ENCODE measurements around the gene CASP10. TPM values are rescaled to one million over a fixed set of nuclear protein-coding genes. Genes with fewer than 3 reads are reported as not detected.

CASP10 gene
- total RNA-seq, 2 donors from 2014 or later = 44.3 to 56.0 TPM

DNA sequence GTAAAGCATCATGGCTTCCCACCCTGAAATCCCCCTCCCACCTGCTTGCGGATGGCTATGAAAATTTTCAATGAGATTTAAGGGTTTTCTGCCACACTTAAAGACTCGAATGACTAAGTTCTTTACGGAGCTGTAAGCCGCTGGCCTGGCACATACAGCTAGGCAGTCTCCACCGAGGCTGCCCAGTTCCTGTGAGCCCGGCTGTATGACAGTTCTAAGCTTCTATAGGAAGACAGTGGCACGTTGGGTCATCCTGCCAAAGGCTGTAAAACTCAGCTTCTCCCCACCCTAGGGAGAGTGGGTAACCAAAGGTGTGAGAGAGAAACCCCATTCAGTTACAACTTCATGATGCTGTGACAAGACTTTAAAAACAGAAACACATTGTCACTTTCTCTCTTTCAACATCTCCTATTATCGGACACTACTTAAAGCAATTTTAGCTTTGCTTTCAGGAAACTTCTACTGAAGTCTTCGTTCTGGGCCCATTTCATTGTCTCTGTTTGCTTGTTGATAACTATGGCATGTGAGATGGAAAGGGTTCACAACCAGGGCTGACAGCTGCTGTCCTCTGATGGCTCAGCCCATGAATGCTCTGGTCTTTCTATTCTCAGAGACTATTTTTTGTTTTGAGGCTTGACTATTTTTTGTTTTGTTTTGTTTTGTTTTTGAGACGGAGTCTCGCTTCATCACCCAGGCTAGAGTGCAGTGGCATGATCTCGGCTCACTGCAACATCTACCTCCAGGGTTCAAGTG lies 84.5 kb downstream of the CASP10 start:
- intact Hi-C loops (cut with DNase I, micrococcal nuclease) = no loop called here
- DNase-seq (no peak), ATAC-seq (no peak)

DNA sequence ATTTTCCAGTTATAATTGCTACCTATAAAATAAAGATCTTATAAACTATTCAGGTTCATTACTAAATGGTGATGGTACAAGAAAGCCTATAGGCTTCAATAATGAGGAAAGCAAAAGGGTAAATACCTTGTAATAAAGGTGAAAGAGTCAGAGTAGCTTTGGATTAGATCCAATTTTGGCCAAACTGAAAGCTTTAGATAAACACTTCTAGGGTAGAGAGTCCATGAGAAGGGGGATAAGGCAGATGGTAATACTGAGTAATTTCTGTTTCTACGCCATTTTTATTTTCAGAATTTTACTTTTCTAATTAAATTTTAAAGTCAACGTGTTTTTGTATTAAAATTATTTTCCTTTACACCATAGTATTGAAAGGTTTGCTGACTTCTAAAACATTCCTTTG lies 86.8 kb downstream of the CASP10 start:
- no peak for ATAC-seq
- intact Hi-C loops (cut with DNase I, micrococcal nuclease) = no loop called here

DNA sequence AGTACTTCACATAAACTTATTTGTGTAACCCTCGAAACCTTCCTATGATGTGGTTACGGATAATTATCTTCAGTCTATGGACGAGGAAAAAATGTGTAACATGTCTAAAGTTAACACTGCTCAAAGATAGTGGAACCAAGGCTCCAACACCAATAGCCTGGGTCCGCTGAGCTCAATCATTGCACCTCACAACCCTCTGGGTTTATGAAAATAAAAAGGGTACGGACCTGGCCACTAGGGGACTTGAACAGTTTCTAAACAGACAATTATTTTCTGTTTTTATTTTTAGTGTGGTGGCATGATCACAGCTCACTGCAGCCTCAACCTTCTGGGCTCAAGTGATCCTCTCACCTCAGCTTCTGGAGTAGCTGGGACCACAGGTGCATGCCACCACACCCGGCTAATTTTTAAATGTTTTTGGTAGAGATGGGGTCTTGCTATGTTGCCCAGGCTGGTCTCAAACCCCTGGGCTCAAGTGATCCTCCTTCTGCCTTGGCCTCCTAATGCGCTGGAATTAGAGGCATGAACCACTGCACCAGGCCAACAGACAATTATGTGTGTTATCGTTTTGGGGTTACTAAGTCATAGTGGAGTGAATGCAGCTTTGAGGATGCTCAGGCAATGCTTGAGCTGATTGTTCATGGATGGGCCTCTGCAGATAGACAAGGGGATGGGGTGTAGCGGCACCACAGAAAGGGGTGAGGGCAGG lies 87.5 kb downstream of the CASP10 start:
- no peak for ATAC-seq
- intact Hi-C loops (cut with DNase I, micrococcal nuclease) = no loop called here
- no peak for DNase-seq

More for the DNA sequence above, 86.8 kb downstream of the CASP10 start:
- DNase-seq = no peak

DNA sequence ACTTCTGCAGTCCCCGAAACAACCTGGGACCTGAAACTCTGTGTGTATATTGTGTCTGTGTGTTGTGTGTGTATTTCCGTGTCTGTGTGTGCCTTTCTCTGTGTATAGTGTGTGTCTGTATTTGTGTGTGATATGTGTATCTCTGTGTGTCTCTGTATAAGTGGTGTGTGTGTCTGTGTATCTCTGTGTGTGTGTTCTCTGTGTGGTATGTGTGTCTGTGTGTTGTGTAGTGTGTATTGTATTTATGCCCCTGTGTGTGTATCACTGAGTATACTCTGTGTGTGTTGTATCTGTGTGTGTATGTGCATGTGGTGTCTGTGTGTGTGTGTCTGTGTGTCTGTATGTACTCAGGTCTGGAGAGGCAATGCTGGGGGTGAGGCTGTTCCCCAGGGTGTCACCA lies 89.0 kb downstream of the CASP10 start:
- intact Hi-C loops (cut with DNase I, micrococcal nuclease) = no loop called here
- ATAC-seq (no peak), DNase-seq (no peak)

DNA sequence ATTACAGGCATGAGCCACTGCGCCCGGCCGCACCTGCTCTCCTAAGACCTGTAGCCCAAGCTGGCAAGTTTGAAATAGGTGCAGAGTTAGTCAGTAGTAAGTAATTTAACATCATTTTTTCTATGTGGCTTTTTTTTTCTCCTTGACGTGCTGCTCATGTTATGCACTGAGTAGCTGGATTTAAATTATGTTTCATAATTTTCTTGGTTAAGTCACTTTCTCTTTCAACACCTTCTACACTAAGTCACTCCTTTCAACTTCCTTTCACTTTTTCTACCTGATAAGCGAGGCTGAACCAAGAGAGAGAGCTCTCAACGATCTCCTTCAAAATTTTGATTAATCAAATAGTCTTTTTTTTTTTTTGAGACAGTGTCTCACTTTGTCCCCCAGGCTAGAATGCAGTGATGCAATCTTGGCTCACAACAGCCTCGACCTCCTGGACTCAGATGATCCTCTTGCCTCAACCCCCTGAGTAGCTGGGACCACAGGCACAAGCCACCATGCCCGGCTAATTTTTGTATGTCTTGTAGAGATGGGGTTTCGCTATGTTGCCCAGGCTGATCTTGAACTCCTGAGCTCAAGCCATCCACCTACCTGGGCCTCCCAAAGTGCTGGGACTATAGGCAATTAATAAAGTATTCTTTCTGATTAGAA lies 90.5 kb downstream of the CASP10 start:
- DNase-seq (no peak), ATAC-seq (no peak)
- intact Hi-C loops (cut with DNase I, micrococcal nuclease) = no loop called here

DNA sequence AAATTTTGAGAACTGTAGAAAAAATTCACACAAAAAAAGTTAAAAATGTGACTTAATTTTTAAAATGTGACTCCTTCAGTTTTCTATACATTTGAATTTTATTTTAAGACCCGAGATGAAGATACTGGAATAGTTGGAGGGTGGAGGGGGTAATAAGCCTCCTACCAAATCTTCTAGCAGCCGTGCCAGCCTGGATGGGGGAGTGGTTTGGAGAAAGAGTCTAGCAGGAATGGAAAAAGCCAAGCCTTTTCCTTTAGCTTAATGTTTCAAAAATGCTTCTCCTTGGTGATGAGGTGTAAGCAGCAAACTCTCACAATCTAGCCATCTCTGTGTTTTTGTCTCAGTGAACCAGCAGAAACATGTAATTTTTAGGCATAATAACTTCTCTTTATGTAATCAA lies 92.1 kb downstream of the CASP10 start:
- ATAC-seq = no peak
- DNase-seq = no peak
- intact Hi-C loops (cut with DNase I, micrococcal nuclease) = no loop called here

DNA sequence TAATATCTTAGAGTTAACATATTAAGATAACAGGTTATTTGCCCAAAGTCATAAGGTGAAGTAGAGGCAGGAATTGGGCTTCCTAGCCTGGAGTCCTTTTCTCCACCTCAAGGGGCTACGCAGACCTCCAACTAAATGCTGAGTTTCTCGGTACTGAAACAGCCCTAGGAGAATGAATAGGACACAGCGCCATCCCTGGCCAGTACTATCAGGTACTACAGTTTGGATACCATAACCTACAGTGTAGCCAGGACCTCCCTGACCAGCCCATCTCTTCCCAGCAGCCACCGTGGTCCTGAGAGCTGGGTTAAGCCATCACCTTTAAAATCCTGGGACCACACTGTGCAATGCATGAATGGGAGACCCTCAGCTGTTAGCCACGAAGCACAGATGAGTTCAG lies 93.0 kb downstream of the CASP10 start:
- intact Hi-C loops (cut with DNase I, micrococcal nuclease) = no loop called here
- DNase-seq (no peak), ATAC-seq (no peak)

DNA sequence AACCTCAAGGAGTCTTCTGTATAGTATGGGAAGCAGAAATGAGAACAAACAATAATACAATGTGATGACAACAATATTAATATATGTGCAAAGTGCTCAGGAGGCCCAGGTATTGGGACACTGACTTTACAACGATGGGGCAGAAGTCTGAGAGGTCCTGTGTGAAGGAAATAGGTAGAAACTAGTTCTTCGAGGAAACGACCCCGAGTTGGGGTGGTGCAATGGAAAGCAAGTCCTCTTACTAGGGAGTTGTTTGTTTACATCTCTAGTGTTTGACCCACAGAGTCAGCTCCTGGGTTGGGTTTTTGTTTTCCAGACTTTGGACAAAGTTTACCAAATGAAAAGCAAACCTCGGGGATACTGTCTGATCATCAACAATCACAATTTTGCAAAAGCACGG lies 93.6 kb downstream of the CASP10 start:
- ATAC-seq (no peak), DNase-seq (no peak)
- intact Hi-C loops (cut with DNase I, micrococcal nuclease) = no loop called here

Other genes starting within 250 kb of the CASP10 start
- gene ORC2, start 219.5 kb upstream of the CASP10 start, total RNA-seq = 10 to 100 TPM; 25.5 to 26.8 TPM
- gene HYCC2, start 111.5 kb upstream of the CASP10 start, total RNA-seq = 10 to 100 TPM; 45.0 to 46.2 TPM
- 100 to 1,000 TPM; 152 to 153 TPM for gene NDUFB3, start 111.1 kb upstream of the CASP10 start, total RNA-seq
- gene CFLAR, start 67.0 kb upstream of the CASP10 start, total RNA-seq = 100 to 1,000 TPM; 139 to 152 TPM
- gene CASP8, start 77.4 kb downstream of the CASP10 start, total RNA-seq = 10 to 100 TPM; 31.1 to 48.8 TPM
- gene FLACC1, start 174.2 kb downstream of the CASP10 start, total RNA-seq = 1 to 10 TPM; 1.3 to 2.1 TPM